Measurements from ENCODE around the gene CRTC2. TPM values are rescaled to one million over a fixed set of nuclear protein-coding genes. Genes with fewer than 3 reads are reported as not detected.
A peak's percentile ranks its signal among the peaks of the same experiment; 100 is the strongest.
"Not testable (repeated sequence)": the region's sequence is repeated elsewhere in the genome, so short reads cannot be mapped to it uniquely, and the experiment has no call there.

Gene CRTC2
- total RNA-seq, 2 donors from 2014 or later = 22.6 to 92.7 TPM

DNA sequence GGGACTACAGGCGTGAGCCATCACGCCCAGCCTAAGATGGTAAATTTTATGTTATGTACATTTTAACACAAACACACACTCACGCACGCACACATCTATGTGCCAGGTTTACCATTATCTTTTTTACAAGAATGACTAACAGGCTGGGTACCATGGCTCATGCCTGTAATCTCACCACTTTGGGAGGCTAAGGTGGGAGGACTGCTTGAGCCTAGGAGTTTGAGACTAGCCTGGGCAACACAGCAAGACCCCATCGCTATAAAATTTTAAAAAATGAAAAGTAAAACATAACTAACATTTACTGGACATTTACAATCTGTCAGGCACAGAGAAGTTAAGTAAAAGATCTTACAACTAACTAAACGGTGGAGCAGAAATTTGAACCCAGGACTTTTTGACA is 50.3 kb downstream of the CRTC2 start:
- Histone ChIP-seq H3K4me1 (ENCODE audit: control insufficient read depth in 1 of 2, low read depth in 2 of 2) (peaks cover 11 to 24% of the 10 kb centered on the region in 2 donors), H3K27ac (no peak overlapping the region), H3K27me3 (replicated peaks; ENCODE audit: insufficient read depth) (no peaks in the 10 kb centered on the region), H3K4me3 (no peak overlapping the region), H3K36me3 (peaks cover 10% of the 10 kb centered on the region), H3K9me3 (no peaks in the 10 kb centered on the region)
- no peak for TF ChIP-seq CTCF (IDR thresholded peaks at IDR 0.05)
- ATAC-seq (ENCODE audit: insufficient number of reproducible peaks, low FRiP score, low read depth) (no peak), DNase-seq (ENCODE audit: low spot score) (no peak)

GRCh38 chr1:153907134-153907533 is 51.3 kb downstream of the CRTC2 start:
- peaks cover 11 to 24% of the 10 kb centered on the region in 2 donors for H3K4me1 ChIP-seq (ENCODE audit: control insufficient read depth in 1 of 2, low read depth in 2 of 2)
- no peaks in the 10 kb centered on the region for H3K9me3 ChIP-seq
- no peak for TF ChIP-seq CTCF (IDR thresholded peaks at IDR 0.05)
- H3K27me3 ChIP-seq (replicated peaks; ENCODE audit: insufficient read depth) = no peaks in the 10 kb centered on the region
- no peak overlapping the region for H3K27ac ChIP-seq
- H3K4me3 ChIP-seq = no peak overlapping the region
- H3K36me3 ChIP-seq = peaks cover 10% of the 10 kb centered on the region
- ATAC-seq (ENCODE audit: insufficient number of reproducible peaks, low FRiP score, low read depth) (no peak), DNase-seq (ENCODE audit: low spot score) (no peak)

- Histone ChIP-seq H3K4me3 (no peak overlapping the region), H3K4me1 (ENCODE audit: control insufficient read depth in 1 of 2, low read depth in 2 of 2) (peaks cover 11 to 21% of the 10 kb centered on the region in 2 donors), H3K9me3 (no peaks in the 10 kb centered on the region), H3K27ac (peak overlapping the region in 1 of 2 donors; percentile 80), H3K36me3 (peaks cover 10% of the 10 kb centered on the region), H3K27me3 (replicated peaks; ENCODE audit: insufficient read depth) (no peaks in the 10 kb centered on the region)
- no peak for ATAC-seq (ENCODE audit: insufficient number of reproducible peaks, low FRiP score, low read depth)
- no peak for DNase-seq (ENCODE audit: low spot score)
- no peak for TF ChIP-seq CTCF (IDR thresholded peaks at IDR 0.05)
Observed at GRCh38 chr1:153906396-153906795, 52.0 kb downstream of the CRTC2 start.

DNA sequence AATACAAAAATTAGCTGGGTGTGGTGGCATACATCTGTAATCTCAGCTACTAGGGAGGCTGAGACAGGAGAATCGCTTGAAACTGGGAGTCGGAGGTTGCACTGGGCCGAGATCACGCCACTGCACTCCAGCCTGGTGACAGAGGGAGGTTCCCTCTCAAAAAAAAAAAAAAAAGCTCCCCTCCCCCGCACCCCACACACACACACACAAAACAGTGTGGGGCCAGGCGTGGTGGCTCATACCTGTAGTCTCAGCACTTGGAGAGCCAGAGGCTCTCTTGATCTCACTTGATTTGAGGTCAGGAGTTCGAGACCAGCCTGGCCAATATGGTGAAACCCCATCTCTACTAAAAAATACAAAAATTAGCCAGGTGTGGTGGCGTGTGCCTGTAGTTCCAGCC is 52.5 kb downstream of the CRTC2 start:
- Histone ChIP-seq H3K4me3 (peak overlapping the region; percentile 49), H3K36me3 (peaks cover 10% of the 10 kb centered on the region), H3K27ac (peak overlapping the region; percentile 74 to 80), H3K4me1 (ENCODE audit: control insufficient read depth in 1 of 2, low read depth in 2 of 2) (peaks cover 11 to 21% of the 10 kb centered on the region in 2 donors)
- not testable (repeated sequence) for DNase-seq (ENCODE audit: low spot score); H3K27me3 ChIP-seq (replicated peaks; ENCODE audit: insufficient read depth); ATAC-seq (ENCODE audit: insufficient number of reproducible peaks, low FRiP score, low read depth); H3K9me3 ChIP-seq

DNA sequence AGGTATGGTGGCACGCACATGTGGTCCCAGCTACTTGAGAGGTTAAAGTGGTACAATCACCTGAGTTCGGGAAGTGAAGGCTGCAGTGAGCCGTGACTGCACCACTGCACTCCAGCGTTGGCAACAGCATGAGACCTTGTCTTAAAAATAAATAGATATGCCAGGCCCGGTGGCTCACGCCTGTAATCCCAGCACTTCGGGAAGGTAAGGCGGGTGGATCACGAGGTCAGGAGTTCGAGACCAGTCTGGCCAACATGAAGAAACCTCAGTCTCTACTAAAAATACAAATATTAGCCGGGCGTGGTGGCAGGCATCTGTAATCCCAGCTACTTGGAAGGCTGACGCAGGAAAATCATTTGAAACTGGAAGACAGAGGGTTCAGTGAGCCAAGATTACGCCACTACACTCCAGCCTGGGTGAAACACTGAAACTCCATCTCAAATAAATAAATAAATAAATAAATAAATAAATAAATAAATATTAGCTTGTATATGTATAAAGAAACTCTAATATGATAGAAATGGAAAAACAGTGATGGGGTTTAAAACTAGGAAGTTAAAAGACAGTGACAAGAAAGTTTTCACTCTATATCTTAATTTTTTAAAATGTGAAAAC is 54.5 kb downstream of the CRTC2 start:
- peaks cover 11 to 21% of the 10 kb centered on the region in 2 donors for H3K4me1 ChIP-seq (ENCODE audit: control insufficient read depth in 1 of 2, low read depth in 2 of 2)
- ATAC-seq (ENCODE audit: insufficient number of reproducible peaks, low FRiP score, low read depth) = no peak

More for the DNA sequence above, 54.5 kb downstream of the CRTC2 start:
- H3K36me3 ChIP-seq = peaks cover 15% of the 10 kb centered on the region
- H3K9me3 ChIP-seq = no peaks in the 10 kb centered on the region
- no peak overlapping the region for H3K4me3 ChIP-seq
- H3K27me3 ChIP-seq (replicated peaks; ENCODE audit: insufficient read depth) = no peaks in the 10 kb centered on the region
- no peak for TF ChIP-seq CTCF (IDR thresholded peaks at IDR 0.05)
- DNase-seq (ENCODE audit: low spot score) = no peak
- H3K27ac ChIP-seq = peak overlapping the region; percentile 74 to 80

Measured in thoracic aorta (tissue), 2 donors.